MCF 10A (cell line): ENCODE results near the gene SLC24A5. TPM values are rescaled to one million over a fixed set of nuclear protein-coding genes. Genes with fewer than 3 reads are reported as not detected.

Experiments used
- BruUV-seq: library from RNA; stranded (reverse); fragments of 400-500 nt; replicated peaks from 2 replicates; lab custom pipeline; 2021; lab: Mats Ljungman, UMichigan
- CTCF ChIA-PET: fragments of 300-600 bp; sonication (Branson Sonifier 250); formaldehyde crosslinking; extraction: SDS; loops from one replicate; lab custom pipeline; 2021; ENCODE audit warnings: antibody characterized with exemption, inconsistent platforms; lab: Yijun Ruan, JAX
- POLR2A ChIA-PET: fragments of 300-600, 350-650 bp; sonication (Branson Sonifier 250); formaldehyde crosslinking; extraction: SDS; loops from one replicate; lab custom pipeline; 2020; ENCODE audit warnings: antibody characterized with exemption, inconsistent platforms; lab: Yijun Ruan, JAX
- DNase-seq: peaks from one replicate; pipeline ENCODE4 v3.0.0-alpha.2; 2018; ENCODE audit not compliant: unreplicated experiment
- H3K27ac Mint-ChIP-seq: one replicate; pipeline ENCODE4 v1.8.0; 2022; ENCODE audit warnings: mild to moderate bottlenecking, low read depth, mixed read lengths; ENCODE audit not compliant: unreplicated experiment
- H3K27me3 Mint-ChIP-seq: one replicate; pipeline ENCODE4 v1.8.0; 2022; ENCODE audit warnings: mixed read lengths; ENCODE audit not compliant: insufficient read depth, unreplicated experiment
- H3K36me3 Mint-ChIP-seq: one replicate; pipeline ENCODE4 v1.8.0; 2022; ENCODE audit warnings: mild to moderate bottlenecking, moderate library complexity, mixed read lengths; ENCODE audit not compliant: insufficient read depth, unreplicated experiment
- H3K4me1 Mint-ChIP-seq: one replicate; pipeline ENCODE4 v1.8.0; 2022; ENCODE audit warnings: mixed read lengths; ENCODE audit not compliant: insufficient read depth, unreplicated experiment
- H3K4me3 Mint-ChIP-seq: one replicate; pipeline ENCODE4 v1.8.0; 2022; ENCODE audit warnings: mild to moderate bottlenecking, moderate library complexity, mixed read lengths; ENCODE audit not compliant: unreplicated experiment
- H3K9me3 Mint-ChIP-seq: one replicate; pipeline ENCODE4 v1.8.0; 2022; ENCODE audit warnings: mixed read lengths; ENCODE audit not compliant: unreplicated experiment
- CTCF ChIP-seq: fragments of 200-600 bp; IDR thresholded peaks from one replicate; pipeline ENCODE4 v1.8.0; 2022; ENCODE audit warnings: antibody characterized with exemption, mild to moderate bottlenecking; ENCODE audit not compliant: unreplicated experiment
- intact Hi-C: fragments of 100-400 bp; cut with micrococcal nuclease; formaldehyde crosslinking; loops from 2 replicates; pipeline ENCODE4 v1.14.1; 2022
- total RNA-seq: library from RNA; stranded (reverse); gene quantifications from 2 replicates; pipeline ENCODE4 v1.2.3, GENCODE V29; 2022

Gene SLC24A5
- total RNA-seq, 1 experiment from 2014 or later, result not detected

- Mint-ChIP-seq H3K9me3 (no peaks in the 10 kb centered on the region), H3K36me3 (no peaks in the 10 kb centered on the region), H3K27ac (no peak overlapping the region), H3K4me3 (no peak overlapping the region), H3K4me1 (peaks cover 10% of the 10 kb centered on the region), H3K27me3 (no peaks in the 10 kb centered on the region)
- ChIA-PET POLR2A (interaction anchor here (1.0 kb wide), 1 partner anchor 37 kb away, joined by 3 read pairs; no protein-coding TSS in a partner anchor), CTCF (interaction anchor here (0.6 to 1.2 kb wide), 3 partner anchors 12 to 546 kb away, joined by 3 to 4 read pairs (median 3); no protein-coding TSS in a partner anchor)
- TF ChIP-seq CTCF, result no peak
- no TSS peak for BruUV-seq
- intact Hi-C loops, result no loop called here
- no peak for DNase-seq
Measured at GRCh38 chr15:48097264-48097663, 23.5 kb upstream of the SLC24A5 start.

- BruUV-seq, result no TSS peak
- intact Hi-C loops, result no loop called here
- POLR2A ChIA-PET, result no interaction called here
Measured at GRCh38 chr15:48101376-48101961, 19.3 kb upstream of the SLC24A5 start.

GRCh38 chr15:48102167-48102566 lies 18.6 kb upstream of the SLC24A5 start:
- H3K4me3 Mint-ChIP-seq, result no peak overlapping the region
- no peak overlapping the region for H3K27ac Mint-ChIP-seq
- POLR2A ChIA-PET, result no interaction called here
- H3K4me1 Mint-ChIP-seq, result no peaks in the 10 kb centered on the region
- peaks cover 25% of the 10 kb centered on the region for H3K27me3 Mint-ChIP-seq
- intact Hi-C loops, result no loop called here
- DNase-seq, result no peak
- TF ChIP-seq CTCF, result no peak
- no peaks in the 10 kb centered on the region for H3K9me3 Mint-ChIP-seq
- CTCF ChIA-PET, result interaction anchor here (0.8 kb wide), 1 partner anchor 9 kb away, joined by 3 read pairs; no protein-coding TSS in a partner anchor
- no TSS peak for BruUV-seq
- no peaks in the 10 kb centered on the region for H3K36me3 Mint-ChIP-seq

More at GRCh38 chr15:48101376-48101961, 19.3 kb upstream of the SLC24A5 start:
- H3K36me3 Mint-ChIP-seq, result no peaks in the 10 kb centered on the region
- H3K4me3 Mint-ChIP-seq, result no peak overlapping the region
- no peaks in the 10 kb centered on the region for H3K9me3 Mint-ChIP-seq
- CTCF ChIA-PET, result no interaction called here
- H3K27me3 Mint-ChIP-seq, result peaks cover 18% of the 10 kb centered on the region
- peaks cover 6% of the 10 kb centered on the region for H3K4me1 Mint-ChIP-seq
- no peak for TF ChIP-seq CTCF
- H3K27ac Mint-ChIP-seq, result no peak overlapping the region
- DNase-seq, result no peak

- intact Hi-C loops, result no loop called here
- no peaks in the 10 kb centered on the region for H3K4me1 Mint-ChIP-seq
- CTCF ChIA-PET, result interaction anchor here (0.6 to 0.7 kb wide), 2 partner anchors 147 to 181 kb away, joined by 3 to 4 read pairs; no protein-coding TSS in a partner anchor
- H3K36me3 Mint-ChIP-seq, result no peaks in the 10 kb centered on the region
- POLR2A ChIA-PET, result no interaction called here
- H3K4me3 Mint-ChIP-seq, result no peak overlapping the region
- H3K27ac Mint-ChIP-seq, result no peak overlapping the region
- no peaks in the 10 kb centered on the region for H3K9me3 Mint-ChIP-seq
- BruUV-seq, result no TSS peak
- DNase-seq, result no peak
- no peak for TF ChIP-seq CTCF
- H3K27me3 Mint-ChIP-seq, result peaks cover 37% of the 10 kb centered on the region
Measured at GRCh38 chr15:48103647-48104046, 17.1 kb upstream of the SLC24A5 start.
